Measurements from ENCODE around the gene ZNF66.
"Not testable (repeated sequence)": the region's sequence is repeated elsewhere in the genome, so short reads cannot be mapped to it uniquely, and the experiment has no call there.

- not testable (repeated sequence) for TF ChIP-seq POLR2AphosphoS5 (IDR thresholded peaks at IDR 0.05; ENCODE audit: borderline replicate concordance, low read depth, low read length); EZH2 (IDR thresholded peaks at IDR 0.05); FOXP2 (optimal IDR thresholded peaks at IDR 0.05; ENCODE audit: control extremely low read depth, extremely low read length, insufficient read depth)
These were observed 30.5 kb downstream of the ZNF66 start for GRCh38 chr19:20806311-20807262.
